Transverse colon (tissue), 4 donors: ENCODE data around the gene GNAT1.

Experiments used
- POLR2AphosphoS5 ChIP-seq, 3 donors: sonication (generic); formaldehyde crosslinking; IDR thresholded peaks; one replicate each; pipeline ENCODE4 v1.6.1; 2016; ENCODE audit warnings: antibody characterized with exemption in 3 of 3
- TF ChIP-seq, protein P1 (sequence below), 5 experiments: fragments of 200-600 bp in 3 of 5; fragments of 450-650 bp in 2 of 5; sonication (generic) in 3 of 5; IDR thresholded peaks; 1 replicate in 2 of 5; 2 replicates in 3 of 5; pipeline ENCODE4 v1.5.1; 2016 to 2017; ENCODE audit warnings: antibody characterized with exemption in 5 of 5, inconsistent platforms in 3 of 5, mild to moderate bottlenecking in 2 of 5, moderate library complexity in 1 of 5

DNA sequence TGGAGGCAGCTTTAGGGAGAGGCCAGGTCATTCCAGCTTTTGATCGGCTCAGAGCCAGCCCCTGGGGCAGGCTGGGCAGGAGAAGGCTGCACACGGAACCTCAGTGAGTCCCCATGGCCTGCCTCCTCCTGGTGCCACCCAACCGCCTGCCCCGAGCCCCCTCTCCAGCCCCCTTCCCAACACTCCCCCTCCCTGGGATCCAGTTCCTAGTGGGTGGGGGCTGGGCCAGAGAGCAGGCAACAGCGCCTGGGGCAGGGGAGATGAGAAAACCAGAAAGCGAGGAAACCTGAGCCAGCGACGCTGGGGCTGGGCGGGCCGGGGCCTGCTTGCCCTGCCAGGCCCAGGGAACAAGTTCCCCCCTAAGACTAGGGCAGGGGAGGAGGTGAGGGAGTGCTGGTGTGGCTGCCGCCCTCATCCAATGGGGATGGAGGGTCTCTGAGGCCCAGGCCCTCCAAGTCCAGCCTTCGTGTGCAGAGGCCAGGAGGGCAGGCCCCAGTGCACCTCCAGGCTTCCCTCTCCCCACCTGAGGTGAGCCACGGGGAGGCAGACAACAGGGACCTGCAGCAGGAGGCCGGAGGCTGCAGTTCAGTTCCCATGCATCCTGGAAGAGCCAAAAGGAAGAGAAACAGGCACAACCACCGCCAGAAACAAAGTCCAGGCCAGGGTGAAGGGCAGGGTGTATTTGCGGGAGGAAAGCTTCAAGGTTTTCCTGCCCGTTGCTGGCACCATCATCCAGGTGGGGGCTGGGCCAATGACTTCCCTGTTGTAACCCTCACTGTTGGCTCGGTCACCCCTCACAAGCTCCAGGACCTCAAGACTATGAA, 40.3 kb upstream of the GNAT1 start:
- TF ChIP-seq POLR2AphosphoS5 (IDR thresholded peaks at IDR 0.05), result no peak
- TF ChIP-seq, protein P1, sequence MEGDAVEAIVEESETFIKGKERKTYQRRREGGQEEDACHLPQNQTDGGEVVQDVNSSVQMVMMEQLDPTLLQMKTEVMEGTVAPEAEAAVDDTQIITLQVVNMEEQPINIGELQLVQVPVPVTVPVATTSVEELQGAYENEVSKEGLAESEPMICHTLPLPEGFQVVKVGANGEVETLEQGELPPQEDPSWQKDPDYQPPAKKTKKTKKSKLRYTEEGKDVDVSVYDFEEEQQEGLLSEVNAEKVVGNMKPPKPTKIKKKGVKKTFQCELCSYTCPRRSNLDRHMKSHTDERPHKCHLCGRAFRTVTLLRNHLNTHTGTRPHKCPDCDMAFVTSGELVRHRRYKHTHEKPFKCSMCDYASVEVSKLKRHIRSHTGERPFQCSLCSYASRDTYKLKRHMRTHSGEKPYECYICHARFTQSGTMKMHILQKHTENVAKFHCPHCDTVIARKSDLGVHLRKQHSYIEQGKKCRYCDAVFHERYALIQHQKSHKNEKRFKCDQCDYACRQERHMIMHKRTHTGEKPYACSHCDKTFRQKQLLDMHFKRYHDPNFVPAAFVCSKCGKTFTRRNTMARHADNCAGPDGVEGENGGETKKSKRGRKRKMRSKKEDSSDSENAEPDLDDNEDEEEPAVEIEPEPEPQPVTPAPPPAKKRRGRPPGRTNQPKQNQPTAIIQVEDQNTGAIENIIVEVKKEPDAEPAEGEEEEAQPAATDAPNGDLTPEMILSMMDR (IDR thresholded peaks at IDR 0.05), result no peak
